HFF-Myc (cell line): ENCODE data around the gene SEC24D.

Experiments
- DNase-seq: peaks from one replicate; pipeline ENCODE4 v3.0.0-alpha.2; 2011; ENCODE audit warnings: low read depth; ENCODE audit errors: extremely low read depth
- H3K4me3 ChIP-seq: replicated peaks from 2 replicates; pipeline ENCODE4 v1.5.1; 2011; ENCODE audit warnings: low read depth, mild to moderate bottlenecking, control low read depth, low read length
- TF ChIP-seq, protein P1 (sequence below): IDR thresholded peaks from 2 replicates; pipeline ENCODE4 v1.5.1; 2012; ENCODE audit warnings: mild to moderate bottlenecking, low read depth, low read length, control low read depth; ENCODE audit errors: missing control alignments

The SEC24D gene

DNA sequence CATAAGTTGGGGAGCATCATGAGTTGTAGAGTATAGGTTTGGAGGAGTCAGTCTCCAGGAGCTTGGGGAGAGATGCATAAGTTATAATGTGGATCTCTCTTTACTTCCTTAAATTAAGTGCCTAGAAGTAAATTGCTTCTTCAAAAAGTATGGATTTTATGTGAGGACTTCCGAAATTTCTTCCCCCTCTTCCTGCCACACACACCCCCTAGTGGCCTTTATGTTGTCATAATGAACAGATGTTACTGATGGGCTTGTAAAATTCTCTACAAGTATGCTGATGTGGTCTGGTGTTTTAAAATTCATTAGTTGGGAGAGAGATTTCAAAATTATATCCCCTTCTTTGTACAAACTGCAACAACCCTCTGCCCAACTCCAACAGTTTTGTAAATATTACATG lies 153.0 kb downstream of the SEC24D start:
- no peak overlapping the region for H3K4me3 ChIP-seq
- DNase-seq = peak; percentile 20
- TF ChIP-seq, protein P1, sequence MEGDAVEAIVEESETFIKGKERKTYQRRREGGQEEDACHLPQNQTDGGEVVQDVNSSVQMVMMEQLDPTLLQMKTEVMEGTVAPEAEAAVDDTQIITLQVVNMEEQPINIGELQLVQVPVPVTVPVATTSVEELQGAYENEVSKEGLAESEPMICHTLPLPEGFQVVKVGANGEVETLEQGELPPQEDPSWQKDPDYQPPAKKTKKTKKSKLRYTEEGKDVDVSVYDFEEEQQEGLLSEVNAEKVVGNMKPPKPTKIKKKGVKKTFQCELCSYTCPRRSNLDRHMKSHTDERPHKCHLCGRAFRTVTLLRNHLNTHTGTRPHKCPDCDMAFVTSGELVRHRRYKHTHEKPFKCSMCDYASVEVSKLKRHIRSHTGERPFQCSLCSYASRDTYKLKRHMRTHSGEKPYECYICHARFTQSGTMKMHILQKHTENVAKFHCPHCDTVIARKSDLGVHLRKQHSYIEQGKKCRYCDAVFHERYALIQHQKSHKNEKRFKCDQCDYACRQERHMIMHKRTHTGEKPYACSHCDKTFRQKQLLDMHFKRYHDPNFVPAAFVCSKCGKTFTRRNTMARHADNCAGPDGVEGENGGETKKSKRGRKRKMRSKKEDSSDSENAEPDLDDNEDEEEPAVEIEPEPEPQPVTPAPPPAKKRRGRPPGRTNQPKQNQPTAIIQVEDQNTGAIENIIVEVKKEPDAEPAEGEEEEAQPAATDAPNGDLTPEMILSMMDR = peak; percentile 61

DNA sequence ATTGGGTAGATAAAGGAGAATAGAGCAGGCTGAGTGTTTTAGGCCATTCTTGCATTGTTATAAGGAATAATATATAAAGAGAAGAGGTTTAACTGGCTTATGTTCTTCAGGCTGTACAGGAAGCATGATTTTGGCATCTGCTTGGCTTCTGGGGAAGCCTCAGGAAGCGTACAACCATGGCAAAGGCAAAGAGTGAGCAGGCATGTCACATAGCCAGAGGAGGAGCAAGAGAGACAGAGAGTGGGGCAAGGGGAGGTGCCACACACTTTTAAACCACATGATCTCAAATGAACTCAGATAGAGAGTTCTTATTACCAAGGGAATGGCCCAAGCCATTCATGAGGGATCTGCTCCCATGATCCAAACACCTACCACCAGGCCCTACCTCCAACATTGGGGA lies 155.1 kb downstream of the SEC24D start:
- TF ChIP-seq, protein P1 = no peak
- no peak overlapping the region for H3K4me3 ChIP-seq
- DNase-seq = no peak

DNA sequence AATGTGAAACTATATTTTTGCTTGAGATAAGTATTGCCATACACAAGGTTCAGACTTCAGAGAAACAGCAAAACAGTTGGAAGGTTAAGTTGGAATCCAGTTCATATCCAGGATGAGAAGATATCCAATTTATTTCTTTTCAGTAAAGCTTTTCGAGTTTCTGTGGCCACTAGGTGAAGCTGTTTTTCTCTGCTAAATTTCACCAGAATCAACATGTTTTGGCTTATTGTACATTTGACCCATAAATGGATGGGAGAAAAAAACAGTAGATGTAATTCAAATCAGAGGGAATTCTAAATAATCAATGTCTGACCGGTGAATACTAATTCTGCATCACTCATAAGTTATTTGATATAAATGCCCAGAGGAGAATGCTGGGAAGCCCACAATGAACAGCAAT lies 159.8 kb downstream of the SEC24D start:
- no peak for DNase-seq
- TF ChIP-seq, protein P1 = no peak
- no peak overlapping the region for H3K4me3 ChIP-seq
